NCI-H187 treated with DMSO at 0.1 percent for 48 hours (cell line): ENCODE results near the gene DTX1.
A peak's percentile ranks its signal among the peaks of the same experiment; 100 is the strongest.

Experiments
- DNase-seq: peaks from one replicate; lab custom pipeline; 2025; lab: John Stamatoyannopoulos, UW

The DTX1 gene

GRCh38 chr12:113071135-113072112 lies 14.9 kb downstream of the DTX1 start:
- DNase-seq, result peak; percentile 5

GRCh38 chr12:113072136-113072535 lies 15.6 kb downstream of the DTX1 start:
- no peak for DNase-seq

- DNase-seq, result no peak
Measured at GRCh38 chr12:113073586-113073985, 17.1 kb downstream of the DTX1 start.

DNA sequence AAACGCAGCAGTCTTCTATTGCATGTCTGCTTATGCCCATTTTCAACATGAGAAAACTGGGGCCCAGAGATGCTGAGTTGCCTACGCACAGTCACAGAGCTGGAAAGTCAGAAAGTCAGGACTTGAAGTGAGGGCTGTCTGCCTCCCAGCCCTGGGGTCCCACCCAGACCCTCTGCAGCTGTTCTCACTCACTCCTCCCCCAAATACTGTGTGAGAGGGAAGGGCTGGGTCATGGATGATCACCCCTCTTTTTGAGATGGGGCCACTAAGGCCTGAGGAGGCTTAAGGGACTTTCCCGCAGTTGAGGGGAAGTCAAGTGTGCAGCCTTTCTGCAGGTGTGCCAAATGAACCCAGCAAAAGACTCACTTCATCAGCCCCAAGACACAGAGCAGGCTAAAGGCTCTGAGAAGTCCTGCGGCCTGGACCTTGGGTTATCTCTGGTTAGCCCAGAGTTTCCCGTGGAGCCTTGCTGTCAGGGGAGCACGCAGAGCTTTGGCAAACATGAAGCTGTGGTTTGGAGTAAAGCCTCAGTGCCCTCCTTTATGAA lies 18.7 kb downstream of the DTX1 start:
- DNase-seq, result no peak

DNA sequence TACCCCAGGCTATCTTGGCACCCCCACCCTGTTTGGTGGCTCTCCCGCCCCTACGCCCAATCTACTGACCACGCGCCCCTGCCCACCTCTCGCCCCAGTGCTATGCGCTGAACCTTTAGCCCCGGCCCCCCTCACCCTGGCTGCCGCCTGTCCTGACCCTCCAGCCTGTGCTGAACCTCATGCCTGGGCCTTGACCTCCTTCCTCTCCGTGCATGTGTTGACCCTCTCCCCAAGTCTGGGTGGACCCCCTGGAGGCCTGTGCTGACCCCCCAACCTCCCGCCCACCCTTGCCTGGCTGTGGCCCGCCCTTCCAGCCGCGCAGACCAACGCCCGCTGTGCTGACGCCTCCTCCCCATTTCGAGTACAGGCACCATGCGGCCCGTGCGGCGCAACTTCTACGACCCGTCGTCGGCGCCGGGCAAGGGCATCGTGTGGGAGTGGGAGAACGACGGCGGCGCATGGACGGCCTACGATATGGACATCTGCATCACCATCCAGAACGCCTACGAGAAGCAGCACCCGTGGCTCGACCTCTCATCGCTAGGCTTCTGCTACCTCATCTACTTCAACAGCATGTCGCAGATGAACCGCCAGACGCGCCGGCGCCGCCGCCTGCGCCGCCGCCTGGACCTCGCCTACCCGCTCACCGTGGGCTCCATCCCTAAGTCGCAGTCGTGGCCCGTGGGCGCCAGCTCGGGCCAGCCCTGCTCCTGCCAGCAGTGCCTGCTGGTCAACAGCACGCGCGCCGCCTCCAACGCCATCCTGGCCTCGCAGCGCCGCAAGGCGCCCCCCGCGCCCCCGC lies 20.7 kb downstream of the DTX1 start:
- DNase-seq, result no peak

- no peak for DNase-seq
Measured at GRCh38 chr12:113077859-113078255, 21.3 kb downstream of the DTX1 start.

GRCh38 chr12:113081873-113082272 lies 25.3 kb downstream of the DTX1 start:
- DNase-seq, result no peak

DNA sequence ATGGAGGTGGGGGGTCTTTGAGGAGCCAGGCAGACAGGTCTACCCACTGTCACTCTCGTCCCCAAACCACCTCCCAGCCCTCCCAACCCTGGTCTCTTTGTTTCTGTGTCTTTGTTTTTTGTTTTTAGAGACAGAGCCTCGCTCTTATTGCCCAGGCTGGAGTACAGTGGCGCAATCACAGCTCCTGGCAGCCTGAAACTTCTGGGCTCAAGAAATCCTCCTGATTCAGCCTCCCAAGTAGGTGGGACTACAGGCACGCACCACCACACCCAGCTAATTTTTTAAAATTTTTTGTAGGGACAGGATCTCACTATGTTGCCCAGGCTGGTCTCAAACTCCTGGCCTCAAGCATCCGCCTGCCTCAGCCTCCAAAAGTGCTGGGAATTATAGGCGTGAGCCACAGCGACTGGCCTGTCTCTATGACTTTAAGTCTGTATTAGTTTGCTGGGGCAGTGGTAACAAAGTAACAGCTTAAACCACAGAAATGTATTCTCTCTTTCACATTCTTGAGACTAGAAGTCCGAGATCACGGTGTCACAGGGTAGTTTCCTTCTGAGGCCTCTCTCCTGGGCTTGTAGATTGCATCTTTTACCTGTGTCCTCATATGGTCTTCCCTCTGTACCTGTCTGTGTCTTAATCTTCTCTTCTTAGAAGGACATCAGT lies 26.1 kb downstream of the DTX1 start:
- no peak for DNase-seq

DNA sequence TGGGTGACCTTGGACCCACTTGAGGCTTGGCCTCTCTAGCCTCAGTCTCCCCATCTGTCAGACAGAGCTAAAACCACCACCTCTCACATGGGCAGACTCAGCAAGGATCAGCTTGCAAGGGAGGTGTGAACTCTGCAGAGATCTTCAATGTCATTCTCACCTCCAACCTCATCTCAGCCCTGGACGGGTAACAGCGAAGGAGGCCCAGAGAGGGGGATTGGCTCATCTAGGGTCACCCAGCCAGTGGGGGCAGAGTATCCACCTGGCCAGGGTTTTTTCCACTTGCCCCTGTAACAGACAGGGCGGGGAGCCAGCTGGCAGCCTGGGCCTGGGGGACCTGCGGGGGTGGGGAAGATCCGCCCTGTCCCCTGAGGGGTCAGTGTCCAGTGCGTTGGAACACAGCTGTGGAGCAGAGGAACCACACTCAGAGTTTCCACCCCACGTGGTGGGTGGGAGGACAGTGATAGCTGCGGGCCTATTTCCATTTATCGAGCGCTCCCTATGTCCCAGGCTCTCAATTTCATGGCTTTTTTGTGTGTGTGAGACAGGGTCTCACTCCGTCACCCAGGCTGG lies 27.4 kb downstream of the DTX1 start:
- no peak for DNase-seq

DNA sequence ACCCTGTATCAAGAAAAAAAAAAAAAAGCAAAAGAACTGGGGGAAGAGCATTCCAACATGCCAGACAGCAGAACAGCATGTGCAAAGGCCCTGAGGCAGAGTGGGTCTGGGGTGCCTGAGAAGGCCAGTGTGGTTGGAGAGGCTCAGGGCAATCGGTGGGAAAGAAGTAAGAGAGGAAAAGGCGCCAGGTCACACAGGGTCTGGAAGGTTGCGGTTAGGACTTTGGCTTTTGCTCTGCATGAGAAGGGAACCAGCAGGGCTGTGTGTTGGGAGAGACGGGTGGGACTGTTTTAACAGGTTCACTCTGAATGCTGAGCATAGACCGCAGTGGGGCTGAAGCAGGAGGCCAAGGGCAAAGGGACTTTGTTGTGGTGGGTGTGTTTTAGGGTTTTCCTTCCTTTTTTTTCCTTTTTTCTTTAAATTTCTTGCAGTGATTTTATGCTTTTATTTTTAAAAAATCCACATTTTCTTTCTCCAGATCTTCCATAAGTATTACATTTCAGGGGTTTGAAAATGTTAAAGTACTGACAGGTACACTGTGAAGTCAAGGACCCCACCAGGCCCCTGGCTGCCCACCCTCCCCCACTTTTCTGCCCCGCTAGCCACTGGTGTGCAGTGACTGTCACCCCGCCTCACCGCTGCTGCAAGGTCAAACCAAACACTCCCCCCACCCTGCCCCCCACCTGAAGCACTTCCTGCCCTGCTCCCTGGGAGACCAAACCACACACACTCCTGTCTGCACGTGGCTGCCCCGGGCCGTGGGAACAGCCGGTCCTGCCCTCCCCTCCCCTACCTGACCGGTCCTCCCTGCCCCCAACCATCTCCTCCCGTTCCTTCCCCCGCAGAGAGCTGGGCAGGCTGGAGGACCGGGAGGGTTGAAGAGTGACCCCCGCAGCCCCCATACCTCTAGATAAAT lies 30.0 kb downstream of the DTX1 start:
- DNase-seq, result no peak

- no peak for DNase-seq
Measured at GRCh38 chr12:113087193-113087592, 30.7 kb downstream of the DTX1 start.

- DNase-seq, result no peak
Measured at GRCh38 chr12:113088037-113088436, 31.5 kb downstream of the DTX1 start.

- DNase-seq, result no peak
Measured at GRCh38 chr12:113088971-113089756, 32.6 kb downstream of the DTX1 start.

DNA sequence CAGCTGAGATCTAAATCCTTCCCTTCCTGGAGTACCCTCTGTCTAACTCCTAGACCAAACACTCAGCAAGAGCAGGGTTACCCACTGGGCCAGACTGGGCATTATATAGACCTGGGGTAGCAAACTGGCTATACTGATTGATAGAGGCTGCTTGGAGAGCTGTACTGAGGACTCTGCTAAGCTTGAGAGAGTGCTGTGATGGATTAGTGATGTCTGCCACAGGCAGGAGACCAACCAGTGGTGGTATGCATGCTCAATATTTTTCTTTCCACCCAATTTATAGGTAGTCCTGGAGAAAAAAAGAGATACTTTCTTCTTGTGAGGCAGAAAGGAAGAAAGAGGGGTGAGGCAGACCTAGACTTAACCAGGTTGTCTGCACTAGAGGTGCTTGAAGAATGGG lies 33.3 kb downstream of the DTX1 start:
- DNase-seq, result no peak

GRCh38 chr12:113090740-113091139 lies 34.2 kb downstream of the DTX1 start:
- DNase-seq, result no peak

- no peak for DNase-seq
Measured at GRCh38 chr12:113091506-113091905, 35.0 kb downstream of the DTX1 start.

DNA sequence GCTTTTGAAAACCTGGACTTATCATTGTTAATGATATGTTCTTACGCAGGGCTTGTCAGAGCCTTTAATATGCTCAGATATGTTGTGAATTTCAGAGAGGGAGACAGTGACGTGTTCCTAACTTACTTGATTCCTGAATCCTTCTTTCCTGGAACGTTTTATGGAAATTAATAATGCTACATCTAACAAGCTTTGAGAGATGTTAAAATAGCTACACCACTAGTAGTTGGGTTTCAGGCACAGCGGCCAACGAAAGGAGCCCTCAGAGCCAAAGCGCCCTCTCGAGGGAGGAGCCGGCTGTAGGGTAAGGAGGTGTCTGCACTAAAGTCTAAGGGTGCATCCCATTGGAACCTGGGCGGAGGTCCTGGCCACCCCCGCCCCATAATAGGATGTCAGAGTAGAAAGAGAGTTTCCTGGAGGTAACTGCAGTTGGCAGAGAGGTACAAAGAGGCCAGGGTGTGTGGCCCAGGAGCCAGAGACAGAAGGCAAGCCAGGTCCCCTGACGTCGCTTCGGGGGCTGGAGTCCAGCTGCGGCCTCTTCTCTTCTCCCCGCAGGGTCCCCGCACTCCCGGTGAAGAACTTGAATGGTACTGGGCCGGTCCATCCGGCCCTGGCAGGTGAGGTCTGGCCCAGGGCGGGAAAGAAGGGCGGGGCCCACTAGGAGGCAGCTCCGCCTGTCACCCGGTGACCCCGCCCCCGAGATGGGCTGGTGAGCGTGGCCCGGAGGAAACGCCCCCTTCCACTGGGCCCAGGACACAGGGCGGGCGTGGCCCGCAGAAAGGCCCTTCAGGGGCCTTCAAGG lies 36.3 kb downstream of the DTX1 start:
- no peak for DNase-seq

DNA sequence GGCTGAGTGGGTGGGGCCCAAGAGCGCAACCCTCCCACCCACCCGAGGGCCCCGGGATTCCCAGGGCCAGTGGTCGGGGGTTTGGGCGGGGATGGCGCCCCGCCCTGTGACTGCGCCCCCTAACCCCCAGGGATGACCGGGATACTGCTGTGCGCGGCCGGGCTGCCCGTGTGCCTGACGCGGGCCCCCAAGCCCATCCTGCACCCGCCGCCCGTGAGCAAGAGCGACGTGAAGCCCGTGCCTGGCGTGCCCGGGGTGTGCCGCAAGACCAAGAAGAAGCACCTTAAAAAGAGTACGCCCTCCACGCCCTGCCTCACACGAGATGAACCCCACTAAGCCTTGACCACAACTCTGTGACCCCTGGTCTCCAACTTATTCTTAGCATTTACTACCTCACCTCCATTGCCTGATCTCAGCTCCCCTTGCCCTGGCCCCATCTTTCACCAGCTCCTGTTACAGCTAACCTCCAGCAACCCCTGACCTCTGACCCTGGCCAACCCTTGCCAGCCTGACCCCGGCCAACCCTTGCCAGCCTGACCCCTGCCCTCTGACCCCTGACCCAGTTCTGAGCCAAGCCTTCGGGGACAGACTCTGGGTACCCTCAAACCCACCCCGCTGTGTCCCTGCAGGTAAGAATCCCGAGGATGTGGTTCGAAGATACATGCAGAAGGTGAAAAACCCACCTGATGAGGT lies 37.0 kb downstream of the DTX1 start:
- DNase-seq, result no peak
